PC-3 (cell line): ENCODE data around the gene CCDC13. TPM values are rescaled to one million over a fixed set of nuclear protein-coding genes. Genes with fewer than 3 reads are reported as not detected.

Experiments used
- ATAC-seq: fragments of 200-7000 bp; cut with Tn5 transposase; 2 replicates; pipeline ENCODE4 v1.9.1; 2020; ENCODE audit warnings: mild to moderate bottlenecking, moderate library complexity
- BruUV-seq: library from RNA; stranded (reverse); fragments of 400-500 nt; replicated peaks from 2 replicates; lab custom pipeline; 2021; lab: Mats Ljungman, UMichigan
- CTCF ChIA-PET: fragments of 300-600 bp; sonication (Branson Sonifier 250); formaldehyde crosslinking; loops from one replicate; lab custom pipeline; 2022; ENCODE audit warnings: antibody characterized with exemption; lab: Charles Lee
- POLR2A ChIA-PET: fragments of 300-600 bp; sonication (Branson Sonifier 250); formaldehyde crosslinking; loops from one replicate; lab custom pipeline; 2022; ENCODE audit warnings: antibody characterized with exemption; ENCODE audit not compliant: unreplicated experiment; lab: Charles Lee
- DNase-seq: peaks from one replicate; pipeline ENCODE4 v3.0.0-alpha.2; 2015
- H2AFZ ChIP-seq: fragments of 300-600 bp; sonication (generic); 2 replicates; pipeline ENCODE4 v1.6.0; 2016; ENCODE audit warnings: antibody characterized with exemption, low read length
- H3F3A ChIP-seq: fragments of 300-600 bp; sonication (generic); one replicate; pipeline ENCODE4 v1.6.0; 2017; ENCODE audit warnings: antibody characterized with exemption, low read length, control low read depth, mild to moderate bottlenecking; ENCODE audit not compliant: unreplicated experiment
- H3K27ac ChIP-seq: fragments of 300-600 bp; sonication (generic); 2 replicates; pipeline ENCODE4 v1.5.1; 2016; ENCODE audit warnings: mild to moderate bottlenecking, low read length
- H3K27me3 ChIP-seq: fragments of 300-600 bp; sonication (generic); 2 replicates; pipeline ENCODE4 v1.6.1; 2016; ENCODE audit warnings: low read length, mixed read lengths
- H3K36me3 ChIP-seq: fragments of 300-600 bp; sonication (generic); 2 replicates; pipeline ENCODE4 v1.6.1; 2016; ENCODE audit warnings: low read depth, mixed run types, low read length, mixed read lengths
- H3K4me1 ChIP-seq: fragments of 300-600 bp; sonication (generic); 2 replicates; pipeline ENCODE4 v1.5.1; 2016; ENCODE audit warnings: low read length; ENCODE audit not compliant: insufficient read depth
- H3K4me2 ChIP-seq: fragments of 300-600 bp; sonication (generic); 2 replicates; pipeline ENCODE4 v1.6.0; 2016; ENCODE audit warnings: low read length
- H3K4me3 ChIP-seq: fragments of 300-600 bp; sonication (generic); 2 replicates; pipeline ENCODE4 v1.5.1; 2016; ENCODE audit warnings: mild to moderate bottlenecking, low read length, mixed read lengths
- H3K79me2 ChIP-seq: fragments of 300-600 bp; sonication (generic); 2 replicates; pipeline ENCODE4 v1.6.1; 2017; ENCODE audit warnings: low read length, mixed read lengths
- H3K9ac ChIP-seq: fragments of 300-600 bp; sonication (generic); 2 replicates; pipeline ENCODE4 v1.6.0; 2016; ENCODE audit warnings: mild to moderate bottlenecking, low read length
- H3K9me2 ChIP-seq: fragments of 300-600 bp; sonication (generic); replicated peaks from 2 replicates; pipeline ENCODE4 v1.6.1; 2016; ENCODE audit warnings: mixed run types, low read length, mixed read lengths
- H3K9me3 ChIP-seq: fragments of 300-600 bp; sonication (generic); 2 replicates; pipeline ENCODE4 v1.6.1; 2016; ENCODE audit warnings: low read length, mixed read lengths
- H4K20me1 ChIP-seq: fragments of 300-600 bp; sonication (generic); 2 replicates; pipeline ENCODE4 v1.6.1; 2016; ENCODE audit warnings: low read length, mixed read lengths
- CTCF ChIP-seq: fragments of 300-600 bp; sonication (generic); conservative IDR thresholded peaks from 2 replicates; pipeline ENCODE4 v1.5.1; 2017; ENCODE audit warnings: antibody characterized with exemption, low read depth, mild to moderate bottlenecking, low read length
- EZH2 ChIP-seq: fragments of 300-600 bp; sonication (generic); IDR thresholded peaks from one replicate; pipeline ENCODE4 v1.6.1; 2017; ENCODE audit warnings: antibody characterized with exemption, mild to moderate bottlenecking, low read length; ENCODE audit not compliant: unreplicated experiment
- EZH2phosphoT487 ChIP-seq: fragments of 300-600 bp; sonication (generic); IDR thresholded peaks from 2 replicates; pipeline ENCODE4 v1.6.1; 2018; ENCODE audit warnings: mild to moderate bottlenecking, antibody characterized with exemption, low read length, borderline replicate concordance
- intact Hi-C: fragments of 100-400 bp; cut with micrococcal nuclease; formaldehyde crosslinking; loops from 2 replicates; pipeline ENCODE4 v1.9.0; 2023
- total RNA-seq: library from RNA; depleted of rRNA; stranded (reverse); fragments of >200 nt; gene quantifications from 2 replicates; pipeline ENCODE4 v1.2.3, GENCODE V29; 2014

CCDC13 gene
- total RNA-seq, 1 experiment from 2014 or later, result 0.47 TPM

GRCh38 chr3:42801784-42802183, 28.7 kb upstream of the CCDC13 start:
- H4K20me1 ChIP-seq, result peaks cover 7% of the 10 kb centered on the region; the same call in 1 of the 2 replicates
- H3K9me2 ChIP-seq, result no peaks in the 10 kb centered on the region
- H3K4me2 ChIP-seq, result peak overlapping the region; percentile 91
- BruUV-seq, result no TSS peak
- H3K4me1 ChIP-seq, result peaks cover 30% of the 10 kb centered on the region
- peaks cover 51% of the 10 kb centered on the region for H3K79me2 ChIP-seq
- DNase-seq (no peak), ATAC-seq (no peak)
- ChIA-PET CTCF (no interaction called here), POLR2A (no interaction called here)
- H3K9me3 ChIP-seq, result no peaks in the 10 kb centered on the region
- no peak overlapping the region for H3K9ac ChIP-seq
- H2AFZ ChIP-seq, result no peak overlapping the region
- peak overlapping the region; percentile 97; the same call in 1 of the 2 replicates for H3K4me3 ChIP-seq
- no peaks in the 10 kb centered on the region for H3K27me3 ChIP-seq
- no peak overlapping the region for H3K27ac ChIP-seq
- 0 out of 2 replicates have a peak, but pooled peaks cover 3% of the 10 kb centered on the region for H3K36me3 ChIP-seq
- intact Hi-C loops, result no loop called here
- no peak for TF ChIP-seq CTCF
- TF ChIP-seq EZH2, result no peak
- TF ChIP-seq EZH2phosphoT487, result no peak
- H3F3A ChIP-seq, result no peaks in the 10 kb centered on the region

DNA sequence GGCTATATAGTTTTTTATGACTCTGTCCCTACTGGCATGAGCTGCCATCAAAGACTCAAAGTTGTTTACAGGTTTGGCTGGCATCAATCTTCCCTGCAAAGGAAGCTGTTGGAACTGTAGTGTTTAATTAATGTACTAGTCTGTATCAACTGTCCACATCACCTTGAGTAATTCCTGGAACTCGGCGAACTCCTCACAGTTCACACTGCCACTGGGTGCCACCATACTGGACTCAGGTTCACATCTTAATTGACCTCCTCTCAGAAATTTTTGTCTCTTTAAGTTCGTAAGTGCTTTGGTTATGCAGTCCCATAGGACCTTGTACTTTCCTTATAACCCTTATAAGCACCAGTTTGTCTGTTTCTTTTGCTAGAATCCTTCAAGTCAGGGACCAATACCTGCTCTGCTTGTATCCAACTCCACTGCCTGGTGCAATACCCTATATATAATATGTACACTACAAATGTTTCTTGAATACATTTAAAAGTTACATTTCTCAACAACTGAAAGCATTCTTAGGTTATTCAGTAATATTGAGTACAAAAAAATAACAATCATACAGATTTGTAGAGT, 28.1 kb upstream of the CCDC13 start:
- ChIA-PET CTCF (interaction anchor here (0.7 kb wide), 1 partner anchor 88 kb away, joined by 3 read pairs; no protein-coding TSS in a partner anchor), POLR2A (no interaction called here)
- Histone ChIP-seq H3K9me2 (no peaks in the 10 kb centered on the region), H3K79me2 (peaks cover 57% of the 10 kb centered on the region), H3K27me3 (no peaks in the 10 kb centered on the region), H3K9ac (no peak overlapping the region), H3K36me3 (0 out of 2 replicates have a peak, but pooled peaks cover 3% of the 10 kb centered on the region), H3K27ac (no peak overlapping the region), H3K4me2 (peak overlapping the region; percentile 91; the same call in 1 of the 2 replicates), H4K20me1 (peaks cover 7% of the 10 kb centered on the region; the same call in 1 of the 2 replicates), H3K4me1 (peaks cover 30% of the 10 kb centered on the region), H3F3A (no peaks in the 10 kb centered on the region), H3K4me3 (0 out of 2 replicates have a peak overlapping the region, but pooled peaks have one; percentile 97), H3K9me3 (no peaks in the 10 kb centered on the region), H2AFZ (no peak overlapping the region)
- no peak for TF ChIP-seq EZH2phosphoT487
- no peak for TF ChIP-seq CTCF
- TF ChIP-seq EZH2, result no peak
- BruUV-seq, result no TSS peak
- intact Hi-C loops, result no loop called here
- no peak for DNase-seq
- no peak for ATAC-seq

- intact Hi-C loops, result no loop called here
- no peak for ATAC-seq
Measured at GRCh38 chr3:42800251-42800650, 27.2 kb upstream of the CCDC13 start.

More at GRCh38 chr3:42800251-42800650, 27.2 kb upstream of the CCDC13 start:
- no peak for DNase-seq
- H3K27me3 ChIP-seq, result no peaks in the 10 kb centered on the region
- H3K36me3 ChIP-seq, result 0 out of 2 replicates have a peak, but pooled peaks cover 3% of the 10 kb centered on the region
- ChIA-PET POLR2A (no interaction called here), CTCF (interaction anchor here (0.7 kb wide), 1 partner anchor 87 kb away, joined by 3 read pairs; no protein-coding TSS in a partner anchor)
- no peak overlapping the region for H3K4me3 ChIP-seq
- H3K9ac ChIP-seq, result no peak overlapping the region
- H3K27ac ChIP-seq, result no peak overlapping the region
- no peak overlapping the region for H2AFZ ChIP-seq
- peaks cover 65% of the 10 kb centered on the region for H3K79me2 ChIP-seq
- TF ChIP-seq CTCF (no peak), EZH2phosphoT487 (no peak)
- H3K4me2 ChIP-seq, result no peak overlapping the region
- H4K20me1 ChIP-seq, result peaks cover 7% of the 10 kb centered on the region; the same call in 1 of the 2 replicates
- BruUV-seq, result no TSS peak
- no peaks in the 10 kb centered on the region for H3F3A ChIP-seq
- no peaks in the 10 kb centered on the region for H3K9me2 ChIP-seq
- peaks cover 26% of the 10 kb centered on the region for H3K4me1 ChIP-seq
- no peaks in the 10 kb centered on the region for H3K9me3 ChIP-seq
